ENCODE results near the gene SULT4A1.
"Not testable (repeated sequence)": the region's sequence is repeated elsewhere in the genome, so short reads cannot be mapped to it uniquely, and the experiment has no call there.

SULT4A1 gene

GRCh38 chr22:43862074-43862881 lies at the start of gene SULT4A1:
Gene SULT4A1 (minus strand): TSS chr22:43862513. CDS start chr22:43862382, 131 bp downstream.
- DNase-seq (ENCODE audit: low read depth): no peak

- DNase-seq (ENCODE audit: low read depth): no peak
These were observed 49.0 kb upstream of the SULT4A1 start for GRCh38 chr22:43911351-43911750.

GRCh38 chr22:43910178-43910695 lies 47.9 kb upstream of the SULT4A1 start:
- no peak for DNase-seq (ENCODE audit: low read depth)

- no peak for DNase-seq (ENCODE audit: low read depth)
These were observed 47.4 kb upstream of the SULT4A1 start for GRCh38 chr22:43909708-43910107.

GRCh38 chr22:43905681-43906080 lies 43.4 kb upstream of the SULT4A1 start:
- no peak for DNase-seq (ENCODE audit: low read depth)

- DNase-seq (ENCODE audit: low read depth): not testable (repeated sequence)
These were observed 42.1 kb upstream of the SULT4A1 start for GRCh38 chr22:43904412-43904811.

- DNase-seq (ENCODE audit: low read depth): not testable (repeated sequence)
These were observed 40.7 kb upstream of the SULT4A1 start for GRCh38 chr22:43903033-43903432.

GRCh38 chr22:43901976-43902643 lies 39.8 kb upstream of the SULT4A1 start:
- no peak for DNase-seq (ENCODE audit: low read depth)

- no peak for DNase-seq (ENCODE audit: low read depth)
These were observed 37.9 kb upstream of the SULT4A1 start for GRCh38 chr22:43900206-43900605.

- no peak for DNase-seq (ENCODE audit: low read depth)
These were observed 35.5 kb upstream of the SULT4A1 start for GRCh38 chr22:43897751-43898261.

GRCh38 chr22:43895986-43896645 lies 33.8 kb upstream of the SULT4A1 start:
- no peak for DNase-seq (ENCODE audit: low read depth)

- no peak for DNase-seq (ENCODE audit: low read depth)
These were observed 31.8 kb upstream of the SULT4A1 start for GRCh38 chr22:43894122-43894521.

- no peak for DNase-seq (ENCODE audit: low read depth)
These were observed 31.0 kb upstream of the SULT4A1 start for GRCh38 chr22:43893266-43893665.

- DNase-seq (ENCODE audit: low read depth): no peak
These were observed 30.0 kb upstream of the SULT4A1 start for GRCh38 chr22:43892183-43892894.

- no peak for DNase-seq (ENCODE audit: low read depth)
These were observed 29.3 kb upstream of the SULT4A1 start, which contains the start of gene PNPLA5 for GRCh38 chr22:43891360-43892182. Gene PNPLA5 (minus strand): TSS chr22:43892013. CDS start chr22:43891880, 133 bp downstream.

GRCh38 chr22:43890901-43891331 lies 28.6 kb upstream of the SULT4A1 start:
- no peak for DNase-seq (ENCODE audit: low read depth)

- no peak for DNase-seq (ENCODE audit: low read depth)
These were observed 27.5 kb upstream of the SULT4A1 start for GRCh38 chr22:43889860-43890253.

- DNase-seq (ENCODE audit: low read depth): no peak
These were observed 27.0 kb upstream of the SULT4A1 start for GRCh38 chr22:43889201-43889859.

- no peak for DNase-seq (ENCODE audit: low read depth)
These were observed 26.4 kb upstream of the SULT4A1 start for GRCh38 chr22:43888740-43889139.

- no peak for DNase-seq (ENCODE audit: low read depth)
These were observed 25.1 kb upstream of the SULT4A1 start for GRCh38 chr22:43887391-43887790.

All from non-pigmented ciliary epithelial cell (primary cell).